OCI-LY7 (cell line): ENCODE measurements around the gene DIPK1B.

Source experiments
- CTCF ChIP-seq: fragments of 200-600 bp; sonication (generic); conservative IDR thresholded peaks from 2 replicates; pipeline ENCODE4 v1.5.1; 2014; ENCODE audit warnings: mild to moderate bottlenecking, antibody characterized with exemption, low read length, moderate library complexity, mixed read lengths
- EZH2phosphoT487 ChIP-seq: fragments of 200-600 bp; sonication (generic); IDR thresholded peaks from 2 replicates; pipeline ENCODE4 v1.6.1; 2018; ENCODE audit warnings: low read depth, borderline replicate concordance, mild to moderate bottlenecking, mixed run types, antibody characterized with exemption, low read length, moderate library complexity, mixed read lengths

- TF ChIP-seq CTCF = no peak
- TF ChIP-seq EZH2phosphoT487 = no peak
These were observed 39.8 kb upstream of the DIPK1B start for GRCh38 chr9:136672431-136673087.
